Fibroblast of skin of right biceps (primary cell): Measurements from ENCODE around the gene EMID1.
A peak's percentile ranks its signal among the peaks of the same experiment; 100 is the strongest.
"Not testable (repeated sequence)": the region's sequence is repeated elsewhere in the genome, so short reads cannot be mapped to it uniquely, and the experiment has no call there.

ENCODE experiments used
- DNase-seq: peaks from one replicate; pipeline ENCODE4 v3.0.0-alpha.2; 2013

The EMID1 gene

DNA sequence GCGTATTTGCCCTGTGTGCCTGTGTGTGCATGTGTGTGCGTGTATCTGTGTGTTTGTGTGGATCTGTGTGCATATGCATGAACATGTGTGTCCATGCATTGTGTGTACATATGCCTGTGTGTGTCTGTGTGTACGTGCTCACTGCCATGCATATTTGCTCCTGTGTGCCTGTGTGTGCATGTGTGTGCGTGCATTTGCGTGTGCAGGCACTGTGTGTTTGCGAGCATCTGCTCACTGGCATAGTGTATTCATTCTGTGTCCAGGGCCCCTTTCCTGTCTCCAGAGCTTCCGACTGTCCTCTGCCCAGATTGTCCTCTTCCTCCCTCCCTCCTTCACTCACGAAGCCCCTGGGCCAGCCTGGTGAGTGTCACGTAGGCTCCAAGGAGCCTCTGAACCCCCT lies 5.8 kb downstream of the EMID1 start:
- no peak for DNase-seq

DNA sequence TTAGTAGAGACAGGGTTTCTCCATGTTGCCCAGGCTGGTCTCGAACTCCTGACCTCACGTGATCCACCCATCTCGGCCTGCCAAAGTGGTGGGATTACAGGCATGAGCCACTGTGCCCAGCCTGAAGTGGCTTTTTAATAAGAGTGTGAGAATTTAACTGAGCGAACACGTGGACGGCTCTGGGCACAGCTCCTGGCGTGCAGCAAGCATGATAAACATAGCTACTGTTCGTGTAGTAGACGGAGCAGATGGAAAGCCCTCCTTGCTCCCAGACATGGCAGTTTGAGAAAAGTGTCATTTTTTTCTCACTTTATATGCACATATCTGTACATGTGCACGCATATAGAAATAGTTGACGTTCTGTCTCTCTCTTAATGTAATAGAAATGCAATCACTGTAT lies 7.0 kb downstream of the EMID1 start:
- DNase-seq, result no peak

DNA sequence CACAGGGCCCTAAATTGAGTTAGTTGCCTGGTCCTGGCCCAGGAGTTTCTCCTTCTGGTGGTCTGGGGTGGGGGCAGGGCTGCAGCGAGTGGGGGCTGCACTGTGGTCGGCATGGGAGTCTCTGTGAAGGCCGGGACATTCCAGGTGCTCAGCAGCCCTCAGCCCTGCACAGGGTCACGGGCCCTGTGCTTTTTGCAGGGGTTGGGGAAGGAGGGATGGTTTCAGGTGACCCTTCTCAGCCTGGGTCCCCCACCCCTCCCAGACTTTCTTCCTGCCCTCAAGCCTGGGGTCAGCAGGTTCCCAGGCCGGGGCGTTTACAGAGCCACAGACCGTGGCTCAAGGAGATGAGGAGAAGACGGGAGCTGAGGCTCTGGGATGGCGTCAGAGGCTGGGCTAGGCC lies 7.8 kb downstream of the EMID1 start:
- no peak for DNase-seq

DNA sequence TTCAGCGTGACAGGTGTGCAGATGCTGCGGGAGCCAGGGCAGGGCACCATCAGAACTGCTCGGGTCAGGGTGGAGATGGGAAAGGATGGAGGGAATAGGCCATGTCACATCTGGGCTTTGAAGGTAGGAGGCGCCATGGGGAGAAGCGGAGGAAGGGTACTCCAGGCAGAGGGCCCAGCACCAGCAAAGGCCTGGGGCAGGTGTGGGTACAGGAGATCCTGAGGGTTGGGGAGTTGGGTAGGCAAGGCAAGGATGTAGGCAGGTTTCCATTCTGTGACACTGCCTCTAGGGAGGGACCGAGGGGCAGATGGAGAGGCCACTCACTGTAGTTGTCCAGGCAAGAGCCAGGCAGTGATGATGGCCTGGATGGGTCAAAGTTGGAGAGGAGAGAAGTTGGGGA lies 8.5 kb downstream of the EMID1 start:
- no peak for DNase-seq

DNA sequence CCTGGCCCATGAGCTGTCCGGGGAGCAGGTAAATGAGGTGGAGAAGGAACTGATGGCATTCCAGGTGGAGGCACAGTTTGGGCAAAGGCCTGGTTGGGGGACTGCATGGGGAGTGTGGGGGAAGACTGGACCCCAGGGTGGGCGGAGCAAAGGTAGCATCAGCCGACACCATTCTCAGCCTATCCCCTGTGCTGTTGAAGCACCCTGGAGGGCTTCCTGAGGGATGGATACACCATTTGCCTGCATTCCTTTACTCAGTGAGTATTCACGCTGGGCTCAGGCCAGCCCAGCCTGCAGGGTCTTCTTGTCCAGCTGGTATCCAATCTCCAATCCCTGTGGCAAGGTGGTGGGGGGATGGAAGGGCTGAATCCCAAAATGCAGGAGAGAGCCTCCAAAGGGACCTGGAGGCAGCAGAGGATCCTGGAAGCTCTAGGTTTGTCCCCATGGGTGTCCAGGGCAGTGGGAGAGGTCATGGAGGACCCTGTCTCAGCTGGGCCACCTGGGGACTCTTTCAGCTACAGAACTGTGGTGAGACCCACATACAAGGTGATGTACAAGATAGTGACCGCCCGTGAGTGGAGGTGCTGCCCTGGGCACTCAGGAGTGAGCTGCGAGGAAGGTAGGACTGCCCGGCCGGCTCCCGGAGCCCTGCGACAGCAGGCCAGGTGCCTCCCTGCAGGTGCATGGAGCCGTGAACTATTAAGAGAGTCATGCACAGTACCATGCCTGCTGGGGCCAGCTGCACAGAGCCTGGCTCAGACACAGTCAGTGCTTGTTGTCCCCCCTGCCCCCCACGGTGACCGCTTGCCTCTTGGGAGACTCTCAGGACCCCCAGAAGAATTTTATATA lies 9.5 kb downstream of the EMID1 start:
- no peak for DNase-seq

DNA sequence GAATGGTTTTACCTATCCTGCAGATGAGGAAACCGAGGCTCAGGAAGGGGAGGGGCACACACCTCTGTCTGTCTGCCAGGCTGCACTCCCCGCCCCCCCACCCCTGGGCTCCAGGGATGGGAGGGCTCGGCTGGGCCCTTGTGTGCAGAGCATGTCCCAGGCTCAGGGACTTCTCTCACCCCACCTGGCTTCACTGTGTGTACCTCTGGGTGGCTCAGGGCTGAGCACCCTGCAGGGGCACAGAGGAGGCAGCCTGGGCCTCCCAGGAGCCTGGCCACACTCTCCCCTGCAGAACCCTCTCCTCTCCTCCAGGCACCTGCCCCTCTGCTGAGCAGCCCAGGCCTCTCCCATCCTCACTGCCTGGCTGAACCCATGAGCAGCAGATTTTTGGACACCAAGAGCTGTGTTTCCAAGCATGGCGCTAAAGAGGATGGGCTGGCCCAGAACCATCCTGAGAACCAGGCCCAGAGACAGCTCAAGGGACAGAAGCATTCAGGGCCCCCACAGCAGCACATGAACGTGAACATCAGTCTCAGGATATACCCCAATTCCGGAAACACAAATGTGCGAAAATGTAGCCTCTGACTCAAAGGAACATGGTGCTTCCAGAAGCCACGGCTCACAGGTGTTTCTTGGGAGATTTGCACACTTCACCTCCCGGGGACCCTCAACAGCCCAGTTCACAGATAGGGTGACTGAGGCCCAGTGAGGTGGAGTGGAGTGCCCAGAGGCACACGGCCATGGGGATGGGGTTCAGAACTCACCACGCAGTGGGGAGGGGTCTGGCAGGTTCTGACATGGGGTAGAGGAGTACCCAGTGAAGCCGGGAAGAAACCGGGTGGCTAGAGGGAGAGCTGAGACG lies 10.5 kb downstream of the EMID1 start:
- DNase-seq, result no peak

DNA sequence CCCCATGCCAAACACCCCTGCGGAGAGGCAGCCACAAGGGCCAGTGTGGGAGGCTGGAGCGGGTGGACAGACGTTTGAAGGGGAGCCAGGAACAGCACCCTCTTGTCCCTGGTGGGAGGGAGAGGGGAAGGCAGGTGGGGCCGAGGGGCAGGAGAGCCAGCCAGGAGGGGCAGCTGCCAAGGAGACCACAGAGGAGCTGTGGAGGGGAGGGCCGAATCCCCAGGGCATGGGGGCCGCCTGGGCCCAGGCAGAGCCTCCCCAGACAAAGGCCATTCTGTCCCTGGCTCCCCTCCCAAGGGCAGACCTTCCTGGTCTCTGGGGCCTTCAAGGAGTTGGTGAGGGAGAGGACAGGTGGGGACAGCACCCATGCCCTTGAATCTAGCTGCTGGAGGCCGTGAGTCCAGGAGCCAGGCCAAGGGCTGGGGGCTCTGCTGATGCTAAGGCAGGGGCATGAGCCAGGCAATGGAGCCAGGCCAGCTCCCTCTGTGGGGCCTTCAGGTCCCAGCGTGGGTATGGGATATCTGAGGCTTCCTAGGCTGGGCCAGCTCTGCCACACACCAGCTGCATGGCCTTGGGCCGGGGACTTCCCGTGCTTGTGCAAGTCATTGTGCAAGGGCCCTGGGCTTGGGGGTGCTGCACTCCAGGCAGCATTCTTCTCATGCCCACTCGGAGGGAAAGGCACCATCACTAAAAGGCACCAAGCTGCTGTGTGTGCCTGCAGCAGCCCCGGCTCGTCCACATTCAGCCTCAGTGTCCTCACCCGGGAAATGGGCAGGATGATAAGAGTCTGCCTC lies 11.4 kb downstream of the EMID1 start:
- DNase-seq, result no peak

DNA sequence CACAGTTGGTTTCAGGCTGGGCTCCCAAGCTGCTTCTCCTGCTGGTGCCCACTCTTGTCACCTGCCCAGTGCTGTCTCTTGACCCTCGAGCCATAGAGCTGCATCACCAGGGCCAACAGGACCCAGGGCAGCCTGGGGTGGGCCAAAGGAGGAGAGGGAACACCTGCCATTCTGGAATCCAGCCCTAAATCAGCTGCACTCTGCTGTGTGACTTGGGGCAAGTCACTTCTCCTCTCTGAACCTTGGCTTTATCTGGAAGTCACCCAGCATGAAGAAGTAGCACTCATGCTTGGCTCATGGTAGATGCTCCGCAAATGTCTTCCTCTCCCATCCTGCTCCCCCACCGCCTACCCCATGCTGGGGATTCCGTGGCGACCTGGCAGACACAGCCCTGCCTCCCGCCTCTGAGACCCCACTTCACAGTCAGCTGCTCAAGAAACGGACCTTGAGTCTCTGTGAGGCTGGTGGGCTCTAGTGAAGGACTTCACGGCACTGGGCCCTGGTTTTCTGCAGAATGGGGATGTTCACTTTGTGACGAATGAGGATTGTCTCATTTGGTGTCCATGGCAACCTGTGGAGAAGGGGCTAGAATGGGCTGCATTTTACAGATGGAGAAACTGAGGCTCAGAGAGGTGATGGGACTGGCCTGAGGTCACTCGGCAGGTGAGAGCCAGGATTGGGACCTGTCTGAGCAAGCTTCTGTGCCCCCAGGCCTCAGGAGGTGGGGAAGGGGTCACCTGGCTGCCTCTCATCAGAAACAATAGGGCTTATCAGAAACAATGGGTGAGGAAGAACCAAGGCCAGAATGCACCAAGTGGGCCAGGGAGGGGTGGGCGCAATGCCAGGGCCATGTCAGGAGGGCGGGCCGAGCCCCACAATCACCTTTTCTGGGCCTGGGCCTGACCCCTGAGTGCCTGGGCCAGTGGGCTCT lies 12.4 kb downstream of the EMID1 start:
- DNase-seq, result no peak

DNA sequence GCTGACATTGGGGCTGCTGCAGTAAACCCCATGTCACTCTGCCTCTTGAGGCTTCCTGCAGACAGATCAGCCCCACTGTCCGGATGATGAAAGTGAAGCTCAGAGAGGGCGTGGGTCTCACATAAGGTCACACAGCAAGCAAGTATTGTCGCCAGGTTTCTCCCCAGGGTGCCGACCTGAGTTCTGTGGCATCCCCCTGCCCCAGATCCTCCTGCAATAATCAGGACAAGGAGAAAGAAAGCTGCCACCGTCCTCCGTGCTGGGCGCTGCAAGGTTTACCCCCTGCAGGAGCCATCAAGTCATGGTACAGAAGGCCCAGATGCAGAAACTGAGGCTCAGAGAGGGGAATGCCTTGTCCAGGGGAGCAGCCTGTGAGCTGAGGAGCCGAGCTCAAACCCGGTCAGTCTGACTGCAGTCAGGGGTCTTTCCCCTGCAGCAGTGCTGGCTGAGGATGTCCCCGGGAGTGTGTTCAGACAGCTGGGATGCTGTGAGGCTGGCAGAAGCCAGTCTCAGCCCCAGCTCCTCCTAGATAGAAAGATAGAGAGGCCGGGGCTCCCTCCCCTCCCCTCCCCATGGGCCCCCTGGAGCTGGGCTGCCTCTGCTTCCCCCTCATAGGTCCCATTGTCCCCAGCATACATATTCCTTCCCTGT lies 13.2 kb downstream of the EMID1 start:
- DNase-seq, result no peak

DNA sequence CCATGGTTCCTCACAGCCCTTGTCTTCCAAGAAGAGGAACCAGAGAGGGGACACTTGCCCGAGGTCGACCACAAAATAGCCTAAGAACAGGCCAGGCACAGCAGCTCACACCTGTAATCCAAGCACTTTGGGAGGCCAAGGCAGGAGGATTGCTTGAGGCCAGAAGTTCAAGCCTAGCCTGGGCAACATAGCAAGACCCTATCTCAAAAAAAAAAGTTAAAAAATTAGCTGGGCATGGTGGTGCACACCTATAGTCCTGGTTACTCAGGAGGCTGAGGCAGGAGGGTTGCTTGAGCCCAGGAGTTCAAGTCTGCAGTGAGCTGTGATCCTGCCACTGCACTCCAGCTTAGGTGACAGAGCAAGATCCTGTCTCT lies 13.7 kb downstream of the EMID1 start:
- DNase-seq, result not testable (repeated sequence)

DNA sequence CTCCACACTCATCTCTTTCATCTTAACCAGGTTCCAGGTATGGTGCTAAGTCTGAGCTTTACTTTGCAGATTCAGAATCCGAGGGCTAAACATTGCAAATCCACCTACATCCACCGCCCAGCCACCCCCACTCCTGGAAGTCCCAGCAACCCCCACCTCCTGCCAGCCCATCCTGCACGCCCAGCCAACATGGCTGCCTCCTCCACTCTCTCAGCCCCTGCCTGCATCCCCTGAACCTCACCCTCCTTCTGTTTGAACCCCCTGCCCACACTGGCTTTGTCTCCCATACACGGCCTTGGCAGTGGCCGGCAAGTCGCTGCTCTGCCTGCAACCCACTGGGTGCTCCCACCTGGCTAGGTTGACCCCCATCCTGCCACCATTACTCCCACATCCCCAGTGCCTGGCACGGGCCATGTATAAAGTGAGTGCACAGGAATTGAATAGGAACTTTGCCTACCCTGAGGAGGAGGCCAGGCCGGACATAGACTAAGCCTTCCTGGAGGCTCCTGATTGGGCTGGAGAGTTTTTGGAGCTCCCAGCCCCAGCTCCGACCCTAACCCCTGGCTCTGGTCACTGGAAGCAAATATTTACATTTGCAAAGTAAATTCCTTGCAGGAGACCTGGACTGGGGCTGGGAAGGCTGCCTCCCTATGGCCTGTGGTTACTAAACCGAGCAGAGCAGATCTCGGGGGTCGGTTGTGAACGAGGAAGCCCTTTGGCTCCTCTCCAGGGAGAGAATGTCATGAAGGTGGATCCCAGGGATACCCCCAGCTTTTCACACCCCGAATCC lies 14.4 kb downstream of the EMID1 start:
- DNase-seq, result no peak

DNA sequence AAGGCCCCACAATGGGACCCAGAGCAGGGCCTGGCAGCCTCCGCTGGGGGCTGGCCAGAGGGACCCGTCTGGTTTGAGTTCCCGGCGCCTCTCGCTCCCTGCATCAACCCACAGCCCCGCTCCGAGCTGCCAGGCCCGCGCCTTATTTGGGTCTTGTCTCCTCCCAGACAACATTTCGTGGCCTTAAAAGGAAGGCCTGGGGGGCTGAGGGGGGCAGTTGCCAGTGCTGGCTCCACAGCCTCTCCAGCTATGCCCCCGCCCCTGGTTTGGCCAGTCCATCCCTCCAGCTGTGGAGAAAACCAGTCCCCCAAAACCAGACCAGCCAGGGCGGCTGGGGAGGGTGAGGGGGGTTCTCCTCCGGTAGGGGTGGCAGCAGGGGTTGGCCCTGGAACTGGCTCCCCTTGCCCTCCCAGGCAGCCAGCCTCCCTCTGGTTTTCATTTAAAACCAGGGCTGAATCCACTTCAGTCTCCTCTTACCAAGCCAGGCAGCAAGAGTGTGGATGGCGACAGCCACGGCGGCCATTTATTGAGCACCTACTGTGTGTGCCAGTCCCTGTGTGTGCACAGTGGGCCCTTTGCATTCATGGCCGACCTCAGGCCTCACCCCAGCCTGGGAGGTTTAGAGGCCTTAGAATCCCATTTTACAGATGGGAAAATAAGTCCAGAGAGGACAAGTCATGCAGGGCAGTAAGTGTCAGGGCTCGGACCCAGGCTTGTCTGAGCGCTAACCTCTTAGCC lies 18.6 kb downstream of the EMID1 start:
- DNase-seq, result peak; percentile 42

DNA sequence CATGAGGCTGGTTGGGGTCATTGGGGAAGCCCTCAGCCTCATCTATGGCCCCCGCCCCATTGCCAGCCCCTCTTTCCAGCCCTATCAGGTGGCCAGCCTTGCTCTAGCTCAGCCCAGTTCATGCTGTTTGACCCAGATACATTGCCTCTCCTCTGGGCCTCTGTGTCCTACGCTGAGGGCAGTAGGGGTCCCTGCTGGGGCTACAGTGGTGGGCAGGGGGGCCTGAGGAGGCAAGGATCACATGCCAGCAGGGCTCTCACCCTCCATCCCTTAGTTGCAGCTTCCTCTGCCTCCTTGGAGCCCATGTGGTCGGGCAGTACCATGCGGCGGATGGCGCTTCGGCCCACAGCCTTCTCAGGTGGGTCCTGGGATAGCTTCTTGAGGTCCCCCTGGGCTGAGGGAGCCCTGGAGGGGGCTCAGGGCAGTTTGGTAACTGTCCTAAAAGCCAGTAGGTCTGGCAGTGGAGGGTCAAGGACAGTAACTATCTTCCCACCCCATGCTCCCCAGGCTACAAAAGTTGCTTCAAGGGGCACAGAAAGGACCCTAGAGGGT lies 19.2 kb downstream of the EMID1 start:
- DNase-seq, result no peak

DNA sequence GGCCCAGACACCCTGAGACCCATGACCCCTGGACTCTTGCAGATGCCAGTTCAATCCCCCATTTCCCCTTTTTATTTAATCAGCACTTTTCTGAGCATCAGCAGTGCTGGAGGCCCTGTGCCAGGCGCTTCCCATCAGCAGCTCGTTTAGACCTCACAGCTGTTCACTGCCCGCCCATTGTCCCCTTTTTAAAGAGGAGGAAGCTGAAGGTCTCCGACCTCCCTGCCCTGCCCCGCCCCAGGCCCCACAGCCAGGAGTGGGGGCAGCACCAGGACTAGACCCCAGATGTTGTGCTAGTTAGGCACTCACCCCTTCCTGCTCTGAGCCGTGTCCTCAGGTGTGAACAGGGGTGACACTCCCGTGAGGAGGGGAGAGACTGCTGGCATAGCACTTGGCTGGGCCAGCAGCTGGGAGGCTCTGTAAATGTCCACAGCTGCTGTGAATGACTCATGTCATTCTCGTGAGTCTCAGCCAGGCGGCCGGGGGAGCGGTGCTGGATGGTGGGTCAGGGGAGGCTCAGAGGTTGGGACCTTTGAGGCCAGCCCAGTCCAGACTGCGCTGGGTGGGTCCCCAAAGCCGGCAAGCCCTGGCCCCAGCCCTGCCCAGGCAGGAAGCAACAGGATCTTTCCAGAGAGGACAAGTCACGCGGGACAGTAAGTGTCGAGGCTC lies 19.9 kb downstream of the EMID1 start:
- DNase-seq, result peak; percentile 18

DNA sequence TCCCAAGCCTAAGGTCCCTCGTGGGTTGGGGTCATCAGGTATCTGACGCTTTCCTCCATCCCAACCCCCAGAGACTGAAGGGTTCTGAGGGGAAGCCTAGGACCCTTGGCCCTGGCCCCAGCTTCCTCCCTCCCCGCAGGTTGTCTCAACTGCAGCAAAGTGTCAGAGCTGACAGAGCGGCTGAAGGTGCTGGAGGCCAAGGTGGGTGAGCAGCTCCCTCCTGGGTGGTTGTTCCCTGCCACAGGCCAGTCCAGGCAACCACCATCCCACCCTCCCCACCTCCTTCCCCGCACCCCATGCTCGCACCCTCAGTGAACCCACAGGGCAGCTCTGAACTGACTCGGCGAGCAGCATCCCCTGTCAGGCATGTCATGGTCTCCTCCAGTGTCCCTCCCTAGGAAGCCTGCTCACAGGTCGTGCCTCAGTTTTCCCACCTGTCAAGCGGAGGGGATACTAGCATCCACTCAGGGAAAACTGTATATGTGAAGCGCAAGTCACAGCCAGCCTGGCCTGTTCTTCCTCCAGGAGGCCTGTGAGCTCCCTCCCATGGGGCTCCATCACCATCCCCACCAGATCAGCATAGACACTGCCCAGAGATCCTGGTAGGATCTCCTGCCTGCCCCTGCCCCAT lies 20.8 kb downstream of the EMID1 start:
- DNase-seq, result no peak

DNA sequence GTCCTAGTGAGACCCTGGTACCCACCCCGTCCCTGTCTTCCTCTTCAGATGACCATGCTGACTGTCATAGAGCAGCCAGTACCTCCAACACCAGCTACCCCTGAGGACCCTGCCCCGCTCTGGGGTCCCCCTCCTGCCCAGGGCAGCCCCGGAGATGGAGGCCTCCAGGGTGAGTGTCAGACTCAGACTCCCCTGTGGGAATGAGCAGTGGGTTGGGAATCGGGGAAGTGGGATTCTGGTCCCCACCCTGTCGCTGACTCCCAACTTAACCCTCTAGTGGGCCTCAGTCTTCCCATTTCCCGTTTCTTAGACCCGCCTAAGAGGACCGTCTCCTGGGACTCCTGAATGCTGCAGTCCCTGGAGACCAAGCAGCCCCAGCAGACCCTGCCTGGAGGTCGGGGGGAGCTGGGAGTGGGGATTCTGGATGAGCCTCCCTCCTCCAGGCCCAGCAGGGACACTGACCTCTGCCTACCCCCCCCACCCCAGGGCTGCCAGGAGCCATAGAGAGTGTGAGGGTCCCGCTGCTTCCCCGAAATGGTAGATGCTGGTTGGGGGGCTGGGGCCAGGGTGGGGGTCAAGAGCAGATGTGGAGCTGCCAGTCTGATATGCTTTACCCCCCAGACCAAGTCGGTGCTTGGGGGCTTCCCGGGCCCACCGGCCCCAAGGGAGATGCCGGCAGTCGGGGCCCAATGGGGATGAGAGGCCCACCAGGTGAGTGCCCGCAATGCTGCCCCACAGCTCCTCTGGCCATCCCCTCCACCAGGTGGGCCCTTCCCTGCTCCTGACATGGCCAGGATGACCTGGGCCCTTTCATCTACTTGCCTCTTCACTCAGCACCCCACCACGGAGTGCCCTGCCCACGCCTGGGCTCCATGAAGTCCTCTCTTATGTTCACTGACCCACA lies 25.5 kb downstream of the EMID1 start:
- DNase-seq, result no peak
